ENCODE measurements around the gene TRMT6.

Gene TRMT6

DNA sequence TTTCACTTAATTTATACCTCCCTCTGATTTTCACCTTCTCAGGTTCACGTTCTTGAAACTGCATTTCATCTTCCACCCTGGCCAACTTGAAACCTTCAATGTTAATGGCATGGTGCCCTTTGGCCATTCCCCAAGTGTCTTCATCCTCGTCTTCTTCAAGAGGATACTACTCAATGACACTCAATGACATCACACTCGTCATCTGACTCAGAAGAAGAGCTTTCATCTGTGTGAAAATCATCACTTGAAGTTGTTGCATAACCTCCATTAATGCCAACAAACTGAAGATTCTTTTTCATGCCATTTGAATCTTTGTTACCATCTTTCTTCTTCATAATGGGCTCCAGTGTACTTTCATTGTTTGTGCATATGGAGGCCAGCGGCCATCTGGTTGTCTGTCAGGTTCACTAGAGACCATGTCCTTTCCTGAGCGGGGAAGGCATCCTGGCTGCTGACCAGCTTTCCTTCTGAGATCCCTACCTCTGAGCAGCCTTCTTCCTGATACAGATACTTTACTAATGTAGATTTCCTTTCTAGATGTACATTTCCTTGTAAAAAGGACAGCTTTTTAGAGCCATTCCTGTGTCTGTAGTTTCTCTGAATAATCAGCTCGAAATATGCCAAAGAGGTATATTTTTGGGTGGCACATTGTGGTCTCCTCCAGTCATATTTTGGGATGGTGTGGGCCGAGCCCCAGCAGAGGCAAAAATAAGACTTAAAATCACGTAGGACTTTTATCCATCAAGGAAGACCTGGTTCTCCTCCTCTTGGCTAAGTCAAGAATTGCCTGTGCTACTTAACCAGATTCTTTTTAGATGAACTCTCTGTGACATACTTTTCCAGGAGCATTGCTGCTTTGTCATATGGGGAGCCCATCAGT, 21.3 kb downstream of the TRMT6 start:
- Mint-ChIP-seq H3K4me1 (ENCODE audit: low read depth) (no peaks in the 10 kb centered on the region), H3K27me3 (no peaks in the 10 kb centered on the region), H3K4me3 (no peak overlapping the region), H3K36me3 (no peaks in the 10 kb centered on the region), H3K9me3 (ENCODE audit: low read depth) (no peaks in the 10 kb centered on the region), H3K27ac (no peak overlapping the region)

DNA sequence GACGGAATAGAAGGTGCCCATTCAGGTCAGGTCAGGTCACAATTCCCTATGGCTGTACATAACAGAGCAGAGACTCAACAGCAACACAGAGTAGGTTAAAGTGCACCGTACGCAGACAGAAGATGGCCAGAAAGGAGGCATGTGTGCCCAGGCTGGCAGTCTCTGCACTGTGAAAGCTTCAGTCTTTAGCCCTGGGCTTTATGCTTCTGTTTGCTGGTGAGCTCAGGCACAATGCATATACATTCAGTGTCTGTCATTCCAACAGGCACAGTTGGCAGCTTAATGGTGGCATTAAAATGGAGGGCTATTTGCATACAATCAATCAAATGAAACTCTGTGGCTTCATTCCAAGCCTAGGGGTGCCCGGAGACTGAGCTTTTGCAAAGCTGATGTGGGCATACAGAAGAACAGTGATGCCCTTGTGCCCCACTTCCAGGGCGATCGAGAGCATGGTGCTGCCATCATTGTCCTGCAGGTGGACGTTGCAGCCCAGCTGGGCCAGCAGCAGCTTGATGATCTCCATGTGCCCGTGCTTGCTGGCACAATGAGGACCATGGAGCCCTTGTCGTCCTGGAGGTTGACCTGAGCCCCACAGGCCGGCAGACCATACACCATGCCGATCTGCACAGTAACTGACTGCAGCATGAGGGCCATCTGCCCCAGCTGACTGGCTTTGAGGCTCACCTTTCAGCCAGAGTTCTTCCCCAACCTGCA, 22.4 kb downstream of the TRMT6 start:
- no peaks in the 10 kb centered on the region for H3K36me3 Mint-ChIP-seq
- no peaks in the 10 kb centered on the region for H3K4me1 Mint-ChIP-seq (ENCODE audit: low read depth)
- H3K4me3 Mint-ChIP-seq = no peak overlapping the region
- peaks cover 3% of the 10 kb centered on the region for H3K27me3 Mint-ChIP-seq
- no peak overlapping the region for H3K27ac Mint-ChIP-seq
- H3K9me3 Mint-ChIP-seq (ENCODE audit: low read depth) = no peaks in the 10 kb centered on the region

DNA sequence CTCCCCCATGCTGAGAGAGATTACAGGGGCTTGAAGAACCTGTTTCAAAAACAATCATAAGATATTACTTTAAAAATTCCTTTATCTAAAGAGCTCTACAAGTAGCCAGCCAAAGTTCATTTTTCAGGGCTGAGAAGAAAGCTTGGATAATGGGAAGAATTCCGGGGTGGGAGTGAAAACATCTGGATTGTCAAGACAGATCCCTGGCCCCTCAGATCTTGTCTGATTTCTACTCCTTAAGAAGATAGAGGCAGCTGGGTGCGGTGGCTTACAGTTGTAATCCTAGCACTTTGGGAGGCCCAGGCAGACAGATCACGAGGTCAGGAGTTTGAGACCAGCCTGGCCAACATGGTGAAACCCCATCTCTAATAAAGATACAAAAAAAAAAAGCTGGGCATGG, 24.8 kb downstream of the TRMT6 start:
- Mint-ChIP-seq H3K4me1 (ENCODE audit: low read depth) (no peaks in the 10 kb centered on the region), H3K36me3 (no peaks in the 10 kb centered on the region), H3K9me3 (ENCODE audit: low read depth) (no peaks in the 10 kb centered on the region), H3K27me3 (peaks cover 4% of the 10 kb centered on the region), H3K4me3 (no peak overlapping the region), H3K27ac (no peak overlapping the region)

- Mint-ChIP-seq H3K4me3 (no peak overlapping the region), H3K27ac (no peak overlapping the region), H3K9me3 (ENCODE audit: low read depth) (no peaks in the 10 kb centered on the region), H3K4me1 (ENCODE audit: low read depth) (peaks cover 15% of the 10 kb centered on the region), H3K27me3 (peaks cover 4% of the 10 kb centered on the region), H3K36me3 (no peaks in the 10 kb centered on the region)
These were observed 26.8 kb downstream of the TRMT6 start for GRCh38 chr20:5923493-5923892.

GRCh38 chr20:5920581-5920980, 29.8 kb downstream of the TRMT6 start:
- no peak overlapping the region for H3K4me3 Mint-ChIP-seq

DNA sequence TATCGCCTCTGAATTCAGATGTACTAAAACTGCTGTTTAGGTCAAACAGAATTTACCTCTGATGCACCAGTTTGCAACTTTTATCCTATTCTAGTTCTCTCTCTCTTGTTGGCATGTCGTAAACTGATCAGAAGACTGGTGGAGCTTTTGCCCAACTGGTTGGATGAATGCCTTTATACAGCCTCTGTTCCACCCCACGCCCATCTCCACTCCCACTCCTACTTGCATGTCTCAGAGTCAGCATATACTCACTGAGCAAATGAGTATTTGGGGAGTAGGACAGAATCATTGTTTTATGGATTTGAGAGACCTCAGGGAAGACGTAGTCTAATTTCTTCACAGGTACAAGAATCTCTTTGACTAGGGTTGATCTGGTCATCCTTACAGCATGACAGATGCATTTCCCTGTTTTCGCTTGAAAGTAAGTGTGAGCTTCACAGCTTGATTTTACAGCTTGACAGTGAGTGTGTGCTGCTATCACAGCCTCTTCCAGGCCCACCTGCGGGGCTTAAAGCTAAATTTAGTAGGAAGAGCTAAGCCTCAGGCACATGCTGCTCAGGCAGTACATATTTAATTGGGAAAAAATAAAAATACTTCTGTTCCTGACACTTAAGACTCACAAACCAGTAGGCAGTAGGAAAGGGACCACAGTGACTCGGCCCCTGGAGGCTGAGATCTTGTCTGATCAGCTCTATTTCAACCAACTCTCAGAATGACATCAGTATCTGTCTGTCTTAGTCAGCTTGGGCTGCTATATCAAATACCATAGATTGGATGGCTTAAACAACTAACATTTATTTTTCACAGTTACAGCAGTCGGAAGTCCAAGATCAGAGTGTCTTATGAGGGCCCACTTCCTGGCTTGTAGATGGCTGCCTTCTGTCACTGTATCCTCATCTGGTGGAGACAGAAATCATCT, 30.4 kb downstream of the TRMT6 start:
- no peak overlapping the region for H3K4me3 Mint-ChIP-seq
- no peaks in the 10 kb centered on the region for H3K9me3 Mint-ChIP-seq (ENCODE audit: low read depth)
- peak overlapping the region; percentile 25 for H3K27ac Mint-ChIP-seq
- H3K4me1 Mint-ChIP-seq (ENCODE audit: low read depth) = peaks cover 15% of the 10 kb centered on the region
- H3K36me3 Mint-ChIP-seq = no peaks in the 10 kb centered on the region
- peaks cover 6% of the 10 kb centered on the region for H3K27me3 Mint-ChIP-seq

More at GRCh38 chr20:5920581-5920980, 29.8 kb downstream of the TRMT6 start:
- no peak overlapping the region for H3K27ac Mint-ChIP-seq
- H3K4me1 Mint-ChIP-seq (ENCODE audit: low read depth) = peaks cover 15% of the 10 kb centered on the region
- H3K27me3 Mint-ChIP-seq = peaks cover 4% of the 10 kb centered on the region
- H3K9me3 Mint-ChIP-seq (ENCODE audit: low read depth) = no peaks in the 10 kb centered on the region
- no peaks in the 10 kb centered on the region for H3K36me3 Mint-ChIP-seq

DNA sequence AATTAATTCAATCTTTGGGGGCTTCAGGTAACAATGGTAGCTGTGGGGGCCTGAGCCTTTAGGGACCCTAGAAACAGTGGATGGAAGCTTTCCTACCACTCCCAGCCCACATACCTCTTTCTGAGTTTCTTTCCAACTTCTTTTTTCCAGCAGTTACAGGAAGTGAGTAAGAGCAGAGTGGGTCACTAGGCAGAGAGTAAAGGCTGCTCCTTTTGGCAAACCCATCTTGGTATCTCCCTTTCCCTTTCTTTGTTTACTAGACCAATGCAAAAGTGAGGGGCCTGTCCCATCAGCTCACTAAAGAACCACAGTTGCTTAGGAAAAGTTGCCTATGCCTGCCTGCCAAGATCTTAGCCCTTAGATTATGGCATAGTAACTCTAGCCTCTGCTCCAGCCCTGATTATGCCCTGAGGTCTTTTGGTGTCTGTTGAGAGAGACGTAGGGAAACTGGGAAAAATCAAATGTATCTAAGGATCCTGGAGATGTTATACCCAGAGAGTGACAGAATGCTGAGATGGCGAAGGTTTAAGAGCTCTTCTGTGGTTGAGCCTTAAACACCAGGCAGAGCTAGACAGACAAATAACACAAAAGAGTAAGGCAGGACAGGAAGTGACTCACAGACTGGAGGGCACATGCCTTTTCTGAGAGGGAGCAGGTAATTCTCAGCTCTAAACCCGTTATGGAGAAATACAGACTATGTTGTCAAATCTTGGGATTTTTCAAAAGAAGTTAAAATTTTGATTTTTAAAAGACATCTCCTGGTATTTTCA, 31.3 kb downstream of the TRMT6 start:
- Mint-ChIP-seq H3K27me3 (peaks cover 12% of the 10 kb centered on the region), H3K4me1 (ENCODE audit: low read depth) (peaks cover 15% of the 10 kb centered on the region), H3K36me3 (no peaks in the 10 kb centered on the region), H3K9me3 (ENCODE audit: low read depth) (no peaks in the 10 kb centered on the region), H3K27ac (peak overlapping the region; percentile 18), H3K4me3 (peak overlapping the region; percentile 31)

DNA sequence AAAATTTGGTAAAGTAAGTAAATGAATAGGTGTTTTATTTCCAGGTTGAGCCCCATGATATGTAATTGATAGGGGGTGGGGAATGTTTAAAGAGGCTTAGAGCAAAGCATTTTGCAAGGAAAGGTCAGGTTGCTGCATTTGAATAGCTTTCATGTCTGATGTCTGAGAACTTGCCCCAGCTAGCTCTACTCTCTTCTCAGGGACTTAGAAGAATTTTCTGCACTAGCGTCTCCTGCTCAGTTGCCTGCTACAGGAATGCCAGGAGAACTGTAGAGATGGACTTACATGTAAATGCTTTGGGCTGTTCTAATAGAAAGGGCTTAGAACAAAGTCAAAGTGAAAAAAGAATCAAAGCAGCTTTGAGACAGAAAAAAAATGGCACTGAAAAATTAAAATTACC, 35.5 kb downstream of the TRMT6 start:
- Mint-ChIP-seq H3K27me3 (peaks cover 32% of the 10 kb centered on the region), H3K4me1 (ENCODE audit: low read depth) (peaks cover 21% of the 10 kb centered on the region), H3K27ac (no peak overlapping the region), H3K9me3 (ENCODE audit: low read depth) (no peaks in the 10 kb centered on the region), H3K4me3 (no peak overlapping the region), H3K36me3 (no peaks in the 10 kb centered on the region)

DNA sequence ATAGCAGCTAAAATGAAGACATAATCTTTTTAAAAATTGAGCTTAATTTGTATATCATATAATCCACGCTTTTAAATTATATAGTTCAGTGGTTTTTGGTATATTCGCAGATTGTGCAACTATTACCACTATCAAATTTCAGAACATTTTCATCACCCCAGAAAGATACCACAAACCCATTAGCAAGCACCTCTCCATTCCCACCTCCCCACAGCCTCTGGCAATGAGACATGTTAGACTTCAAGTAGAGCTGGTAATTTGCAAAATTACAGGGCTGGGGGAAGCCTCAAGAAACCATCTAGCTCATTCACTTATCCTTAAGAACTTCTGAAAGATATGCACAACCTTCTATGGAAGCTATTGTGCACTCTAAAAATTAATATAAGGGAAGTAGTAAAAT, 37.2 kb downstream of the TRMT6 start:
- Mint-ChIP-seq H3K36me3 (no peaks in the 10 kb centered on the region), H3K4me3 (no peak overlapping the region), H3K27me3 (peaks cover 37% of the 10 kb centered on the region), H3K4me1 (ENCODE audit: low read depth) (peaks cover 10% of the 10 kb centered on the region), H3K27ac (no peak overlapping the region), H3K9me3 (ENCODE audit: low read depth) (no peaks in the 10 kb centered on the region)

GRCh38 chr20:5910186-5910585, 40.1 kb downstream of the TRMT6 start:
- peaks cover 51% of the 10 kb centered on the region for H3K27me3 Mint-ChIP-seq
- H3K4me1 Mint-ChIP-seq (ENCODE audit: low read depth) = peaks cover 10% of the 10 kb centered on the region
- no peak overlapping the region for H3K27ac Mint-ChIP-seq
- H3K4me3 Mint-ChIP-seq = peak overlapping the region; percentile 75
- no peaks in the 10 kb centered on the region for H3K36me3 Mint-ChIP-seq
- no peaks in the 10 kb centered on the region for H3K9me3 Mint-ChIP-seq (ENCODE audit: low read depth)

GRCh38 chr20:5908981-5909380, 41.4 kb downstream of the TRMT6 start:
- no peak overlapping the region for H3K4me3 Mint-ChIP-seq
- no peaks in the 10 kb centered on the region for H3K36me3 Mint-ChIP-seq
- H3K27ac Mint-ChIP-seq = no peak overlapping the region
- H3K9me3 Mint-ChIP-seq (ENCODE audit: low read depth) = no peaks in the 10 kb centered on the region
- H3K4me1 Mint-ChIP-seq (ENCODE audit: low read depth) = peaks cover 10% of the 10 kb centered on the region
- H3K27me3 Mint-ChIP-seq = peaks cover 49% of the 10 kb centered on the region

- H3K4me3 Mint-ChIP-seq = no peak overlapping the region
These were observed 49.4 kb downstream of the TRMT6 start for GRCh38 chr20:5900908-5901307.

DNA sequence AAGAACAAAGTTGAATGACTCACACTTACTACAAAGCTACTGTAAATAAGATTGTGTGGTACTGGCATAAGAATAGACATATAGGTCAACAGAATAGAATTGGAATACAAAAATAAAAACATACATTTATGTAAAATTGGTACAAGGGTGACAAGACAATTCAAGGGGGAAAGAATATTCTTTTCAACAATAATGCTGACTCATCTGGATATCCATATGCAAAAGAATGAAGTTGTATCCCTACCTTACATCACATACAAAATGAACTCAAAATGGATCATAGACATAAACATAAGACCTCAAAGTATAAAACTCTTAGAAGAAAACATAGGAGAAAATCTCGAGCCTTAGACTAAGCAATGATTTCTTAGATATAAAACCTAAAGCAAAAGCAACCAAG, 50.9 kb downstream of the TRMT6 start:
- Mint-ChIP-seq H3K4me1 (ENCODE audit: low read depth) (no peaks in the 10 kb centered on the region), H3K27ac (no peak overlapping the region), H3K4me3 (no peak overlapping the region), H3K36me3 (no peaks in the 10 kb centered on the region), H3K9me3 (ENCODE audit: low read depth) (no peaks in the 10 kb centered on the region), H3K27me3 (peaks cover 23% of the 10 kb centered on the region)

More at GRCh38 chr20:5900908-5901307, 49.4 kb downstream of the TRMT6 start:
- H3K27me3 Mint-ChIP-seq = peaks cover 23% of the 10 kb centered on the region
- no peak overlapping the region for H3K27ac Mint-ChIP-seq
- no peaks in the 10 kb centered on the region for H3K4me1 Mint-ChIP-seq (ENCODE audit: low read depth)
- no peaks in the 10 kb centered on the region for H3K36me3 Mint-ChIP-seq
- no peaks in the 10 kb centered on the region for H3K9me3 Mint-ChIP-seq (ENCODE audit: low read depth)

DNA sequence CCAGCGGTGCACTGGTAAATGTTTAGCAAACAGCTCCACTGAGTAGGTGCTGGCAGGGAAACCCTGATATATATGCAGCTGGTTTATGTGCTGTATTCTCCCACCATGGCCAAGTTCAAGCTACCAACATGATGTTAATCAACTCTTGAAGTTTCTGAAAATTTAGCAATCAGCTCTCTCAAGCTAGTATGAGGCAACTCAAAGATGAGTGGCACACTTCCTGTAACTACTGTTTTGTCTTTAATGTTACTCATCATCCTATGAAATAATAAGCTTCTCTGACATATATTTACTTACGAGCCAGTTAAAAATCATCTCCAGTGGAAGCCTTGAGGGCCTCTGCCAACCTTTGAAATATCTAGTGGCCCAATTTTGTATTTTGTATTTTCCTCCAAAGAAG, 54.7 kb downstream of the TRMT6 start:
- Mint-ChIP-seq H3K9me3 (ENCODE audit: low read depth) (no peaks in the 10 kb centered on the region), H3K4me3 (no peak overlapping the region), H3K27me3 (peaks cover 22% of the 10 kb centered on the region), H3K36me3 (no peaks in the 10 kb centered on the region), H3K27ac (no peak overlapping the region), H3K4me1 (ENCODE audit: low read depth) (no peaks in the 10 kb centered on the region)

All from activated naive CD8-positive, alpha-beta T cell (primary cell).